B cell (primary cell): ENCODE data around the gene TMED10. TPM values are rescaled to one million over a fixed set of nuclear protein-coding genes. Genes with fewer than 3 reads are reported as not detected.

ENCODE experiments used
- ATAC-seq: fragments of 200-7000 bp; cut with Tn5 transposase; one replicate; pipeline ENCODE4 v1.10.0; 2021; ENCODE audit warnings: low read depth, mild to moderate bottlenecking, moderate number of reproducible peaks, moderate library complexity
- CTCF ChIA-PET: fragments of 350-600 bp; sonication (Branson Sonifier 250); formaldehyde crosslinking; loops from one replicate; lab custom pipeline; 2021; ENCODE audit warnings: antibody characterized with exemption, inconsistent platforms; lab: Charles Lee
- POLR2A ChIA-PET: fragments of 350-600 bp; sonication (Branson Sonifier 250); formaldehyde crosslinking; loops from one replicate; lab custom pipeline; 2021; ENCODE audit warnings: antibody characterized with exemption; lab: Charles Lee
- DNase-seq: peaks from one replicate; pipeline ENCODE4 v3.0.0; 2013
- H2AFZ ChIP-seq: 2 replicates; pipeline ENCODE4 v1.6.1; 2012; ENCODE audit warnings: mild to moderate bottlenecking, low read depth, low read length; ENCODE audit not compliant: insufficient read depth, poor library complexity, severe bottlenecking
- H3K27ac ChIP-seq, 2 donors: 1 replicate in 1 of 2; 2 replicates in 1 of 2; pipeline ENCODE4 v1.5.1; 2012 to 2013; ENCODE audit warnings: low read length in 2 of 2, mild to moderate bottlenecking in 2 of 2, moderate library complexity in 1 of 2
- H3K27me3 ChIP-seq, 4 experiments: fragments of 200-600 bp in 1 of 4; sonication (generic) in 1 of 4; replicated peaks in 1 of 4; 1 replicate in 2 of 4; 2 replicates in 2 of 4; pipeline versions ENCODE4 v1.6.1 to v1.7.0; 2013 to 2016; ENCODE audit warnings: low read length in 3 of 4, mild to moderate bottlenecking in 2 of 4, mixed read lengths in 1 of 4, moderate library complexity in 1 of 4; ENCODE audit not compliant: insufficient read depth in 4 of 4, control insufficient read depth in 3 of 4; ENCODE audit errors: control extremely low read depth in 1 of 4
- H3K36me3 ChIP-seq, 2 experiments: replicated peaks in 1 of 2; 1 replicate in 1 of 2; 2 replicates in 1 of 2; pipeline versions ENCODE4 v1.6.1 to v1.7.1; 2013; ENCODE audit warnings: low read length in 1 of 2; ENCODE audit not compliant: insufficient read depth in 2 of 2, control insufficient read depth in 1 of 2; ENCODE audit errors: control extremely low read depth in 1 of 2, extremely low read depth in 1 of 2
- H3K4me1 ChIP-seq, 2 donors: fragments of 200-600 bp in 1 of 2; sonication (generic) in 1 of 2; 1 replicate in 1 of 2; 2 replicates in 1 of 2; pipeline versions ENCODE4 v1.5.1 to v1.6.1; 2013 to 2017; ENCODE audit warnings: low read length in 2 of 2; ENCODE audit not compliant: control insufficient read depth in 2 of 2, insufficient read depth in 2 of 2
- H3K4me2 ChIP-seq: replicated peaks from 2 replicates; pipeline ENCODE3; 2012; ENCODE audit warnings: mild to moderate bottlenecking, low read depth, low read length; ENCODE audit not compliant: poor library complexity, severe bottlenecking
- H3K4me3 ChIP-seq, 5 experiments: fragments of 200-600 bp in 1 of 5; sonication (generic) in 1 of 5; 1 replicate in 3 of 5; 2 replicates in 2 of 5; pipeline versions ENCODE4 v1.5.1 to v1.7.0; 2011 to 2016; ENCODE audit warnings: low read length in 4 of 5, mild to moderate bottlenecking in 4 of 5, low read depth in 2 of 5, control low read depth in 1 of 5, moderate library complexity in 1 of 5; ENCODE audit not compliant: insufficient read depth in 1 of 5; ENCODE audit errors: control extremely low read depth in 1 of 5, extremely low read depth in 1 of 5
- H3K79me2 ChIP-seq: fragments of 200-600 bp; sonication (generic); one replicate; pipeline ENCODE4 v1.6.0; 2016; ENCODE audit warnings: low read length; ENCODE audit not compliant: control insufficient read depth, insufficient read depth
- H3K9ac ChIP-seq: fragments of 200-600 bp; sonication (generic); 2 replicates; pipeline ENCODE4 v1.6.1; 2017; ENCODE audit warnings: mild to moderate bottlenecking, low read length, moderate library complexity
- H3K9me3 ChIP-seq, 3 donors: one replicate each; pipeline versions ENCODE4 v1.6.1 to v1.7.1; 2013; ENCODE audit warnings: low read length in 2 of 3; ENCODE audit not compliant: control insufficient read depth in 2 of 3, insufficient read depth in 1 of 3; ENCODE audit errors: control extremely low read depth in 1 of 3
- H4K20me1 ChIP-seq: 2 replicates; pipeline ENCODE4 v1.6.0; 2012; ENCODE audit warnings: mild to moderate bottlenecking, low read length; ENCODE audit not compliant: insufficient read depth, control insufficient read depth, poor library complexity, severe bottlenecking
- H3K27ac Mint-ChIP-seq: one replicate; pipeline ENCODE4 v1.8.0; 2021; ENCODE audit warnings: mixed read lengths
- H3K27me3 Mint-ChIP-seq: one replicate; pipeline ENCODE4 v1.8.0; 2021; ENCODE audit warnings: mixed read lengths
- H3K4me1 Mint-ChIP-seq: one replicate; pipeline ENCODE4 v1.8.0; 2021; ENCODE audit warnings: mixed read lengths
- H3K4me3 Mint-ChIP-seq: one replicate; pipeline ENCODE4 v1.8.0; 2021; ENCODE audit warnings: mixed read lengths
- H3K9me3 Mint-ChIP-seq: one replicate; pipeline ENCODE4 v1.8.0; 2022; ENCODE audit warnings: mixed read lengths; ENCODE audit not compliant: insufficient read depth
- EZH2 ChIP-seq: IDR thresholded peaks from 2 replicates; pipeline ENCODE4 v1.6.1; 2012; ENCODE audit warnings: borderline replicate concordance, low read depth, mild to moderate bottlenecking, moderate library complexity, low read length; ENCODE audit not compliant: insufficient read depth, poor library complexity, severe bottlenecking
- WGBS: methylation state at CpG from one replicate; pipeline ENCODE4 v1.1.5; 2013; ENCODE audit warnings: missing lambda C conversion rate; ENCODE audit not compliant: insufficient coverage; 5-methylcytosine and 5-hydroxymethylcytosine counted together
- intact Hi-C: fragments of 100-400 bp; cut with micrococcal nuclease; formaldehyde crosslinking; loops from one replicate; pipeline ENCODE4 v1.10.0; 2022
- polyA plus RNA-seq: library from polyadenylated mRNA; depleted of rRNA; stranded (reverse); fragments of >200 nt; gene quantifications from 2 replicates; pipeline ENCODE4 v1.2.3, GENCODE V29; 2012
- total RNA-seq, 2 donors: library from RNA; stranded (reverse); fragments of 120-200 nt in 1 of 2; gene quantifications; 1 replicate in 1 of 2; 2 replicates in 1 of 2; pipeline versions ENCODE4 v1.2.3 to v1.2.4, GENCODE V29; 2013 to 2022
- TF ChIP-seq, protein P1 (sequence below): fragments of 200-600 bp; IDR thresholded peaks from one replicate; pipeline ENCODE4 v1.8.0; 2022; ENCODE audit warnings: antibody characterized with exemption, mild to moderate bottlenecking

TMED10 gene
- total and polyA plus RNA-seq, 2 donors (not counting 1 experiment from before 2014, with no cell fraction given), result 72.0 to 111 TPM

DNA sequence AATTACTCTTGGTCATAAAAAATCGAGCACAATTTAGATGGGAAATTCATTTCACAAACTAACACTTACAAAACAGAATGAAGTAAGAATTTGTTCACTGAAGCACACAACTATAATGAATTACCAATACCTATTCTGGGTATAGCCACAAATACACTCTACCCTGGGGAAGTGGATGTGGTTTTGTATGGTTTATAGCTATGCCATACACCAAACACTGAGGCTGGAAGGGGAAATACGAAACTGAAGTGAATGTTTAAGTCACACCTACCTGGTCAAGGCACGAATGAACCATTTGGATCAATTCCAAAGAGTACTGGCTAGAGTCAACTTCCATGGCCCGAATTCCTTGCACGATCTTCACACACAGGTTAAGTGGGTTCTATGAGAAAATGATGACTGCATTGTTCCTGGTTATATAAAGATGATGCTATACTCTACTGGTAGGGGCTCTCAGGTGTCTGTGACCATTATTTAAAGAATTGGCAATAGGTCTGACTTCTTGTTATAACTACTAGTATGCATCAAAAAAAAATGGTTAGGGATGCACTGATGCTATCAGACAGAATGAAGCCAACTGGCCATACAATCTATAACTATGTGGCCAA, 62.4 kb downstream of the TMED10 start:
- H3K9ac ChIP-seq, result no peak overlapping the region
- H3K4me2 ChIP-seq, result no peak overlapping the region
- ATAC-seq, result no peak
- DNase-seq, result no peak
- H3K27ac ChIP-seq, result no peak overlapping the region
- no peak overlapping the region for H3K4me3 ChIP-seq
- ChIA-PET POLR2A (no interaction called here), CTCF (interaction anchor here (0.6 kb wide), 1 partner anchor 24 kb away, joined by 3 read pairs; no protein-coding TSS in a partner anchor)
- intact Hi-C loops, result no loop called here
- H2AFZ ChIP-seq, result no peak overlapping the region
- no peaks in the 10 kb centered on the region for H3K27me3 ChIP-seq
- H3K9me3 ChIP-seq, result no peaks in the 10 kb centered on the region
- H3K9me3 Mint-ChIP-seq, result no peaks in the 10 kb centered on the region
- no peak overlapping the region for H3K4me3 Mint-ChIP-seq
- H3K4me1 ChIP-seq, result no peaks in the 10 kb centered on the region
- H4K20me1 ChIP-seq, result no peaks in the 10 kb centered on the region
- H3K4me1 Mint-ChIP-seq, result no peaks in the 10 kb centered on the region
- peaks cover 25 to 91% of the 10 kb centered on the region in 2 experiments for H3K36me3 ChIP-seq
- TF ChIP-seq EZH2, result no peak
- TF ChIP-seq, protein P1, sequence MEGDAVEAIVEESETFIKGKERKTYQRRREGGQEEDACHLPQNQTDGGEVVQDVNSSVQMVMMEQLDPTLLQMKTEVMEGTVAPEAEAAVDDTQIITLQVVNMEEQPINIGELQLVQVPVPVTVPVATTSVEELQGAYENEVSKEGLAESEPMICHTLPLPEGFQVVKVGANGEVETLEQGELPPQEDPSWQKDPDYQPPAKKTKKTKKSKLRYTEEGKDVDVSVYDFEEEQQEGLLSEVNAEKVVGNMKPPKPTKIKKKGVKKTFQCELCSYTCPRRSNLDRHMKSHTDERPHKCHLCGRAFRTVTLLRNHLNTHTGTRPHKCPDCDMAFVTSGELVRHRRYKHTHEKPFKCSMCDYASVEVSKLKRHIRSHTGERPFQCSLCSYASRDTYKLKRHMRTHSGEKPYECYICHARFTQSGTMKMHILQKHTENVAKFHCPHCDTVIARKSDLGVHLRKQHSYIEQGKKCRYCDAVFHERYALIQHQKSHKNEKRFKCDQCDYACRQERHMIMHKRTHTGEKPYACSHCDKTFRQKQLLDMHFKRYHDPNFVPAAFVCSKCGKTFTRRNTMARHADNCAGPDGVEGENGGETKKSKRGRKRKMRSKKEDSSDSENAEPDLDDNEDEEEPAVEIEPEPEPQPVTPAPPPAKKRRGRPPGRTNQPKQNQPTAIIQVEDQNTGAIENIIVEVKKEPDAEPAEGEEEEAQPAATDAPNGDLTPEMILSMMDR, result no peak
- no peak overlapping the region for H3K27ac Mint-ChIP-seq
- peaks cover 10% of the 10 kb centered on the region for H3K79me2 ChIP-seq
- H3K27me3 Mint-ChIP-seq, result no peaks in the 10 kb centered on the region
- WGBS, result 73% methylated on average over 3 of the region's 5 CpGs

DNA sequence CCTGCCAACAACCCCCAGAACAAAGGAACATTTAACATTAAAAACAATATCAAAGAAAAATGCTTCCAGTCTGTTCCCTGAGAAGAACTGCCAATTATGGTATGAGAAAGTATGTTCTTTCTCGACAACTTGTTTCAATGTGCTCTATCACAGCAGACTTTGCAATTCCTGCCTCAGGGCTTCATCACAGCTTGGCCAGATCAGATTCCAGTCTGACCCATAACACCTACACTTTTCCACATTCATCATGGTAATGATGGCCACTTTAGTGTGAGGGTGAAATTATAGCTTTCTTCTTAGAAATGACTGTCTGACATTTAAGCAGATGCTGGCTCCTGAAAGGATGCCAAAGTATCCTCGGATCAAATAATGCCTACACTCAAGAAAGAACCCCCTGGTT, 66.5 kb downstream of the TMED10 start:
- Histone ChIP-seq H3K9me3 (no peaks in the 10 kb centered on the region), H3K79me2 (no peaks in the 10 kb centered on the region), H3K4me3 (no peak overlapping the region), H3K27me3 (no peaks in the 10 kb centered on the region), H3K36me3 (peaks cover 30 to 90% of the 10 kb centered on the region in 2 experiments), H3K4me1 (no peaks in the 10 kb centered on the region), H3K9ac (no peak overlapping the region), H2AFZ (no peak overlapping the region), H4K20me1 (no peaks in the 10 kb centered on the region), H3K4me2 (no peak overlapping the region), H3K27ac (no peak overlapping the region)
- Mint-ChIP-seq H3K4me3 (no peak overlapping the region), H3K9me3 (no peaks in the 10 kb centered on the region), H3K4me1 (no peaks in the 10 kb centered on the region), H3K27ac (no peak overlapping the region), H3K27me3 (no peaks in the 10 kb centered on the region)
- no CpG with 5 or more reads among the region's 2 CpGs for WGBS
- ATAC-seq (no peak), DNase-seq (no peak)
- intact Hi-C loops, result no loop called here
- TF ChIP-seq EZH2, result no peak
- TF ChIP-seq, protein P1, result no peak
- ChIA-PET CTCF (no interaction called here), POLR2A (no interaction called here)
